ENCODE results near the gene BTBD16.

Gene BTBD16

GRCh38 chr10:122290833-122291532, 19.9 kb downstream of the BTBD16 start:
- H3K27me3 ChIP-seq (replicated peaks; ENCODE audit: control insufficient read depth, insufficient read depth, low read length) = peaks cover 5% of the 10 kb centered on the region
- no peak for DNase-seq (ENCODE audit: low read depth)
- no peak overlapping the region for H3K9ac ChIP-seq (ENCODE audit: low read length)
- no peaks in the 10 kb centered on the region for H3K9me3 ChIP-seq (ENCODE audit: control insufficient read depth, low read length)
- H3K4me3 ChIP-seq (ENCODE audit: low read length) = no peak overlapping the region
- no peaks in the 10 kb centered on the region for H3K36me3 ChIP-seq (ENCODE audit: control insufficient read depth, insufficient read depth, low read length, severe bottlenecking)
- peaks cover 11% of the 10 kb centered on the region for H3K4me1 ChIP-seq (ENCODE audit: control insufficient read depth, insufficient read depth, low read length)

GRCh38 chr10:122291739-122292138, 20.6 kb downstream of the BTBD16 start:
- H3K36me3 ChIP-seq (ENCODE audit: control insufficient read depth, insufficient read depth, low read length, severe bottlenecking) = no peaks in the 10 kb centered on the region
- no peak overlapping the region for H3K9ac ChIP-seq (ENCODE audit: low read length)
- peaks cover 9% of the 10 kb centered on the region for H3K27me3 ChIP-seq (replicated peaks; ENCODE audit: control insufficient read depth, insufficient read depth, low read length)
- H3K4me3 ChIP-seq (ENCODE audit: low read length) = no peak overlapping the region
- no peaks in the 10 kb centered on the region for H3K9me3 ChIP-seq (ENCODE audit: control insufficient read depth, low read length)
- H3K4me1 ChIP-seq (ENCODE audit: control insufficient read depth, insufficient read depth, low read length) = peaks cover 9% of the 10 kb centered on the region
- DNase-seq (ENCODE audit: low read depth) = no peak

GRCh38 chr10:122292376-122292775, 21.3 kb downstream of the BTBD16 start:
- Histone ChIP-seq H3K4me3 (ENCODE audit: low read length) (no peak overlapping the region), H3K9ac (ENCODE audit: low read length) (no peak overlapping the region), H3K9me3 (ENCODE audit: control insufficient read depth, low read length) (no peaks in the 10 kb centered on the region), H3K4me1 (ENCODE audit: control insufficient read depth, insufficient read depth, low read length) (peaks cover 2% of the 10 kb centered on the region), H3K27me3 (replicated peaks; ENCODE audit: control insufficient read depth, insufficient read depth, low read length) (peaks cover 9% of the 10 kb centered on the region), H3K36me3 (ENCODE audit: control insufficient read depth, insufficient read depth, low read length, severe bottlenecking) (no peaks in the 10 kb centered on the region)
- no peak for DNase-seq (ENCODE audit: low read depth)

- no peaks in the 10 kb centered on the region for H3K4me1 ChIP-seq (ENCODE audit: control insufficient read depth, insufficient read depth, low read length)
- no peak overlapping the region for H3K4me3 ChIP-seq (ENCODE audit: low read length)
- peaks cover 9% of the 10 kb centered on the region for H3K27me3 ChIP-seq (replicated peaks; ENCODE audit: control insufficient read depth, insufficient read depth, low read length)
- H3K9me3 ChIP-seq (ENCODE audit: control insufficient read depth, low read length) = no peaks in the 10 kb centered on the region
- no peak for DNase-seq (ENCODE audit: low read depth)
- no peak overlapping the region for H3K9ac ChIP-seq (ENCODE audit: low read length)
- no peaks in the 10 kb centered on the region for H3K36me3 ChIP-seq (ENCODE audit: control insufficient read depth, insufficient read depth, low read length, severe bottlenecking)
These were observed 22.3 kb downstream of the BTBD16 start for GRCh38 chr10:122293156-122293960.

GRCh38 chr10:122293961-122294380, 22.9 kb downstream of the BTBD16 start:
- Histone ChIP-seq H3K4me3 (ENCODE audit: low read length) (no peak overlapping the region), H3K36me3 (ENCODE audit: control insufficient read depth, insufficient read depth, low read length, severe bottlenecking) (no peaks in the 10 kb centered on the region), H3K9me3 (ENCODE audit: control insufficient read depth, low read length) (no peaks in the 10 kb centered on the region), H3K9ac (ENCODE audit: low read length) (no peak overlapping the region), H3K4me1 (ENCODE audit: control insufficient read depth, insufficient read depth, low read length) (no peaks in the 10 kb centered on the region), H3K27me3 (replicated peaks; ENCODE audit: control insufficient read depth, insufficient read depth, low read length) (peaks cover 9% of the 10 kb centered on the region)
- no peak for DNase-seq (ENCODE audit: low read depth)

GRCh38 chr10:122294511-122295450, 23.7 kb downstream of the BTBD16 start:
- Histone ChIP-seq H3K27me3 (replicated peaks; ENCODE audit: control insufficient read depth, insufficient read depth, low read length) (peaks cover 9% of the 10 kb centered on the region), H3K4me3 (ENCODE audit: low read length) (no peak overlapping the region), H3K9me3 (ENCODE audit: control insufficient read depth, low read length) (no peaks in the 10 kb centered on the region), H3K36me3 (ENCODE audit: control insufficient read depth, insufficient read depth, low read length, severe bottlenecking) (no peaks in the 10 kb centered on the region), H3K9ac (ENCODE audit: low read length) (no peak overlapping the region), H3K4me1 (ENCODE audit: control insufficient read depth, insufficient read depth, low read length) (no peaks in the 10 kb centered on the region)
- no peak for DNase-seq (ENCODE audit: low read depth)

- DNase-seq (ENCODE audit: low read depth) = no peak
- no peak overlapping the region for H3K4me3 ChIP-seq (ENCODE audit: low read length)
- no peak overlapping the region for H3K9ac ChIP-seq (ENCODE audit: low read length)
- H3K27me3 ChIP-seq (replicated peaks; ENCODE audit: control insufficient read depth, insufficient read depth, low read length) = peaks cover 9% of the 10 kb centered on the region
- H3K4me1 ChIP-seq (ENCODE audit: control insufficient read depth, insufficient read depth, low read length) = no peaks in the 10 kb centered on the region
- H3K9me3 ChIP-seq (ENCODE audit: control insufficient read depth, low read length) = no peaks in the 10 kb centered on the region
- H3K36me3 ChIP-seq (ENCODE audit: control insufficient read depth, insufficient read depth, low read length, severe bottlenecking) = no peaks in the 10 kb centered on the region
These were observed 24.3 kb downstream of the BTBD16 start for GRCh38 chr10:122295451-122295809.

- H3K9ac ChIP-seq (ENCODE audit: low read length) = no peak overlapping the region
- no peak for DNase-seq (ENCODE audit: low read depth)
- no peaks in the 10 kb centered on the region for H3K9me3 ChIP-seq (ENCODE audit: control insufficient read depth, low read length)
- peaks cover 8% of the 10 kb centered on the region for H3K4me1 ChIP-seq (ENCODE audit: control insufficient read depth, insufficient read depth, low read length)
- no peak overlapping the region for H3K4me3 ChIP-seq (ENCODE audit: low read length)
- no peaks in the 10 kb centered on the region for H3K36me3 ChIP-seq (ENCODE audit: control insufficient read depth, insufficient read depth, low read length, severe bottlenecking)
- peaks cover 5% of the 10 kb centered on the region for H3K27me3 ChIP-seq (replicated peaks; ENCODE audit: control insufficient read depth, insufficient read depth, low read length)
These were observed 25.4 kb downstream of the BTBD16 start for GRCh38 chr10:122296363-122297120.

GRCh38 chr10:122297583-122297982, 26.5 kb downstream of the BTBD16 start:
- no peak overlapping the region for H3K4me3 ChIP-seq (ENCODE audit: low read length)
- H3K9ac ChIP-seq (ENCODE audit: low read length) = no peak overlapping the region
- no peak for DNase-seq (ENCODE audit: low read depth)
- H3K4me1 ChIP-seq (ENCODE audit: control insufficient read depth, insufficient read depth, low read length) = peaks cover 12% of the 10 kb centered on the region
- no peaks in the 10 kb centered on the region for H3K36me3 ChIP-seq (ENCODE audit: control insufficient read depth, insufficient read depth, low read length, severe bottlenecking)
- H3K27me3 ChIP-seq (replicated peaks; ENCODE audit: control insufficient read depth, insufficient read depth, low read length) = peaks cover 5% of the 10 kb centered on the region
- no peaks in the 10 kb centered on the region for H3K9me3 ChIP-seq (ENCODE audit: control insufficient read depth, low read length)

- peaks cover 12% of the 10 kb centered on the region for H3K4me1 ChIP-seq (ENCODE audit: control insufficient read depth, insufficient read depth, low read length)
- H3K27me3 ChIP-seq (replicated peaks; ENCODE audit: control insufficient read depth, insufficient read depth, low read length) = peaks cover 5% of the 10 kb centered on the region
- DNase-seq (ENCODE audit: low read depth) = no peak
- H3K9ac ChIP-seq (ENCODE audit: low read length) = no peak overlapping the region
- no peak overlapping the region for H3K4me3 ChIP-seq (ENCODE audit: low read length)
- H3K9me3 ChIP-seq (ENCODE audit: control insufficient read depth, low read length) = no peaks in the 10 kb centered on the region
- no peaks in the 10 kb centered on the region for H3K36me3 ChIP-seq (ENCODE audit: control insufficient read depth, insufficient read depth, low read length, severe bottlenecking)
These were observed 27.1 kb downstream of the BTBD16 start for GRCh38 chr10:122298206-122298597.
